ENCODE results near the gene GABBR2.

GRCh38 chr9:98256756-98257155, 452.0 kb downstream of the GABBR2 start:
- TF ChIP-seq, protein P1, sequence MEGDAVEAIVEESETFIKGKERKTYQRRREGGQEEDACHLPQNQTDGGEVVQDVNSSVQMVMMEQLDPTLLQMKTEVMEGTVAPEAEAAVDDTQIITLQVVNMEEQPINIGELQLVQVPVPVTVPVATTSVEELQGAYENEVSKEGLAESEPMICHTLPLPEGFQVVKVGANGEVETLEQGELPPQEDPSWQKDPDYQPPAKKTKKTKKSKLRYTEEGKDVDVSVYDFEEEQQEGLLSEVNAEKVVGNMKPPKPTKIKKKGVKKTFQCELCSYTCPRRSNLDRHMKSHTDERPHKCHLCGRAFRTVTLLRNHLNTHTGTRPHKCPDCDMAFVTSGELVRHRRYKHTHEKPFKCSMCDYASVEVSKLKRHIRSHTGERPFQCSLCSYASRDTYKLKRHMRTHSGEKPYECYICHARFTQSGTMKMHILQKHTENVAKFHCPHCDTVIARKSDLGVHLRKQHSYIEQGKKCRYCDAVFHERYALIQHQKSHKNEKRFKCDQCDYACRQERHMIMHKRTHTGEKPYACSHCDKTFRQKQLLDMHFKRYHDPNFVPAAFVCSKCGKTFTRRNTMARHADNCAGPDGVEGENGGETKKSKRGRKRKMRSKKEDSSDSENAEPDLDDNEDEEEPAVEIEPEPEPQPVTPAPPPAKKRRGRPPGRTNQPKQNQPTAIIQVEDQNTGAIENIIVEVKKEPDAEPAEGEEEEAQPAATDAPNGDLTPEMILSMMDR (conservative IDR thresholded peaks at IDR 0.05), result no peak
- no peak for TF ChIP-seq ZFX (IDR thresholded peaks at IDR 0.05)
